Measurements from ENCODE around the gene CSF3R. TPM values are rescaled to one million over a fixed set of nuclear protein-coding genes. Genes with fewer than 3 reads are reported as not detected.

CSF3R gene
- total RNA-seq = 1 to 10 TPM in 1 of 2 donors, not detected in 1; 5.2 TPM

GRCh38 chr1:36482724-36483388 lies at the start of gene CSF3R:
Gene CSF3R, minus strand, starts transcription at chr1:36482913. Its CDS starts 3,417 bp downstream, at chr1:36479496.
- peaks cover 16% of the 10 kb centered on the region for H3K4me1 ChIP-seq
- H3K4me3 ChIP-seq = no peak within 1 kb of the TSS
- H3K27me3 ChIP-seq = no peaks in the 10 kb centered on the region
- DNase-seq (peak in 1 of 4 donors; percentile 35), ATAC-seq (no peak)
- no peak for TF ChIP-seq CTCF (IDR thresholded peaks at IDR 0.05)
- TF ChIP-seq POLR2A (IDR thresholded peaks at IDR 0.05) = peak in 1 of 3 donors; percentile 30
- H3K27ac ChIP-seq = no peak within 1 kb of the TSS
- H3K9me3 ChIP-seq = no peaks in the 10 kb centered on the region
- WGBS, 2 donors = 37 to 54% methylated on average over 12 to 13 of the region's 13 CpGs
- H3K36me3 ChIP-seq (replicated peaks in 1 of 2; ENCODE audit: insufficient read depth in 1 of 2, low read depth in 2 of 2) = no peaks in the 10 kb centered on the region
- intact Hi-C loops (cut with DNase I) = no loop called here

GRCh38 chr1:36531833-36532232 lies 49.1 kb upstream of the CSF3R start:
- ATAC-seq = no peak
- intact Hi-C loops (cut with DNase I) = no loop called here

GRCh38 chr1:36530791-36531190 lies 48.1 kb upstream of the CSF3R start:
- no peak for TF ChIP-seq CTCF (IDR thresholded peaks at IDR 0.05)
- TF ChIP-seq POLR2A (IDR thresholded peaks at IDR 0.05) = no peak
- WGBS, 2 donors = 79 to 86% methylated on average over 1 to 6 of the region's 6 CpGs
- intact Hi-C loops (cut with DNase I) = no loop called here
- Histone ChIP-seq H3K4me1 (no peaks in the 10 kb centered on the region), H3K36me3 (replicated peaks in 1 of 2; ENCODE audit: insufficient read depth in 1 of 2, low read depth in 2 of 2) (no peaks in the 10 kb centered on the region), H3K27ac (no peak overlapping the region), H3K4me3 (no peak overlapping the region), H3K27me3 (no peaks in the 10 kb centered on the region), H3K9me3 (no peaks in the 10 kb centered on the region)
- ATAC-seq (no peak), DNase-seq (no peak)

More at GRCh38 chr1:36531833-36532232, 49.1 kb upstream of the CSF3R start:
- 42 to 57% methylated on average over 2 to 3 of the region's 3 CpGs for WGBS, 2 donors
- H3K27me3 ChIP-seq = no peaks in the 10 kb centered on the region
- DNase-seq = no peak
- H3K27ac ChIP-seq = no peak overlapping the region
- no peaks in the 10 kb centered on the region for H3K36me3 ChIP-seq (replicated peaks in 1 of 2; ENCODE audit: insufficient read depth in 1 of 2, low read depth in 2 of 2)
- no peaks in the 10 kb centered on the region for H3K9me3 ChIP-seq
- H3K4me1 ChIP-seq = peaks cover 2% of the 10 kb centered on the region
- TF ChIP-seq POLR2A (IDR thresholded peaks at IDR 0.05) (no peak), CTCF (IDR thresholded peaks at IDR 0.05) (no peak)
- no peak overlapping the region for H3K4me3 ChIP-seq

- Histone ChIP-seq H3K27ac (no peak overlapping the region), H3K9me3 (no peaks in the 10 kb centered on the region), H3K27me3 (no peaks in the 10 kb centered on the region), H3K4me3 (no peak overlapping the region), H3K36me3 (replicated peaks in 1 of 2; ENCODE audit: insufficient read depth in 1 of 2, low read depth in 2 of 2) (no peaks in the 10 kb centered on the region), H3K4me1 (no peaks in the 10 kb centered on the region)
- 52% methylated on average over 5 of the region's 7 CpGs; no CpG with 5 or more reads in 1 of the 2 donors for WGBS, 2 donors
- TF ChIP-seq CTCF (IDR thresholded peaks at IDR 0.05) (no peak), POLR2A (IDR thresholded peaks at IDR 0.05) (no peak)
- ATAC-seq = no peak
- intact Hi-C loops (cut with DNase I) = no loop called here
- no peak for DNase-seq
Measured at GRCh38 chr1:36530261-36530660, 47.5 kb upstream of the CSF3R start.

- no peak for DNase-seq
- no peaks in the 10 kb centered on the region for H3K4me1 ChIP-seq
- TF ChIP-seq CTCF (IDR thresholded peaks at IDR 0.05) (no peak), POLR2A (IDR thresholded peaks at IDR 0.05) (no peak)
- intact Hi-C loops (cut with DNase I) = no loop called here
- no peaks in the 10 kb centered on the region for H3K36me3 ChIP-seq (replicated peaks in 1 of 2; ENCODE audit: insufficient read depth in 1 of 2, low read depth in 2 of 2)
- 33 to 41% methylated on average over 3 of the region's 3 CpGs for WGBS, 2 donors
- H3K27ac ChIP-seq = no peak overlapping the region
- no peak overlapping the region for H3K4me3 ChIP-seq
- no peaks in the 10 kb centered on the region for H3K9me3 ChIP-seq
- no peak for ATAC-seq
- H3K27me3 ChIP-seq = no peaks in the 10 kb centered on the region
Measured at GRCh38 chr1:36529769-36530260, 47.1 kb upstream of the CSF3R start.
